Stimulated activated CD8-positive, alpha-beta memory T cell treated with anti-CD3 and anti-CD28 coated beads, Interleukin-7, amount 100 ng/mL, for 24 hours (primary cell): ENCODE measurements around the gene THSD8.
"Not testable (repeated sequence)": the region's sequence is repeated elsewhere in the genome, so short reads cannot be mapped to it uniquely, and the experiment has no call there.

Experiments used
- DNase-seq: peaks from one replicate; pipeline ENCODE4 v3.0.0-alpha.2; 2020; ENCODE audit warnings: low read depth

THSD8 gene

GRCh38 chr19:12825254-12826131 lies 23.6 kb downstream of the THSD8 start:
- no peak for DNase-seq

DNA sequence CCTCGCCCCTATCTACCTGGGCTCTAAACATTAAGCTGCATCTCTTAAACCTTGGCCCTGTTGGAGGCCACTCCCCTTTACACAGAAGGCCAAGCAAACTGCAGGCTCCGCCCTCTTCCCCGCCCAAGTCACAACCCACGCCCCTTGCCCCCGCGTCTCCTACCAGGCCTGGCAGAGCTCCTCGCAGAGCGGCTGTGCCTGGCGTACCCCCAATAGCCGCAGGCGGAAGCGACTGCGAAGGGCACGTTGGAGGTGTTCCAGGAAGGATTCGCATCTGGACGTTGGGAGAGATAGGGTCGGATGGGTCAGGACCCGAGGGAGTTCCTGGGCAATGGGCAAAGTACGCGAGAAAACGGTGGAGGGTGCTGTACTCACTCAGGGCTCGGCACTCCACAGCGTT lies 26.6 kb downstream of the THSD8 start:
- DNase-seq: no peak

GRCh38 chr19:12833418-12833737 lies 31.5 kb downstream of the THSD8 start:
- no peak for DNase-seq

DNA sequence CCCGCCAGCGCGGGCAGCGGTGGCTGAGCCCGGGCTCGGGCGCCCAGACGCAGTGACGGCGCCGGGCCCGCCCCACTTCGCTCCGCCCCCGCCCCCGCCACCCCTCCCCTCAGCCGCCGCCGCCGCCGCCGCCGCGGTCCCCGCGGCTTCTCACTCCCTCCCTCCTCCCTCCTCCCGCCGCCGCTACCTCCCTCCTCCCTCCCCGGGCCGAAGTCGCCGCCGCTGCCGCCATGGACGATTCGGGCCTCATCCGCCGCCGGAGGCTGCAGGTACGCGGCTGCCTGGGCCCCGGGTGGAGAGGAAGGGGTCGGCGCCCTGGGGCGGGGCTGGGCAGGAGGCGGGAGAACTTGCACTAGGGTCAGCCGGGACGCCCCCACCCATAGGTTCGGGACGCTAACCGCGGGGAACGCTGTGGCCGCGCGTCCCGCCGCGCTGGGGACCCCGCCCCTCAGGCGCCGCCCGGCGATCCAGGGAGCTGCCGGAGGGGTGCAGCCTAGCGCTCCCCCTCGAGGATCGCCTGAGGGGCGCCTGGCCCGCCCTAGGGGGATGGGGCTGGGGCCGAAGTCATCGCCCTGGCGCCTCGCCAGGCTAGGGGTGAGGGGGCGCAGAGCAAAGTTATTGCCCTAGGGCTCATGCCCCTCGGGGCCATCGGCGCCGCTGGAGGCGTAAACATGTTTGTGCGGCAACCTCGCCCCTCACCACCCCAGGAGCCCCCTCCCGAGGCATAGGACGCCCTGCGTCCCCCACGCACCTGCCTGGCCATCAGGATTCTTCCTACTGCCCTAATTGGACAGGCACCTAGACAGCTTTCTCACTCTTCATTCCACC lies 32.1 kb downstream of the THSD8 start:
- DNase-seq: no peak

DNA sequence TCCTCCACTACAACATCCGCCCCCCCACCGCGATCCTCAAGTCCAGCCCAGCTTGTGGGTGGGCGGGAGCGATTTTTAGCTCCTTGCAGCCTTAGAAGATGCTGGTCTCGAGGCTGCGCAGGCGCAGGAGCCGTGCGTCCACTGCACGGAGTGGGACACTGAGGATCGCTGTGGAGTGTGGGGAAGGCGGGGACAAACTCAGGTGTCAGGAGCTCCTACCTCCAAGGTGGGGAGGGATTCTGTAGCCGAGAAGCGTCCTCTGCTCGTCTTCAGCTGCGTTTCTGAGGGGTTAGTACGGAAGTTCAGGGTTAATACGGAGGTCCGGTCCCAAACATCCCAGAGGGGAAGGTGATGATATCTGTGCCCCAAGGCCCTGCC lies 32.7 kb downstream of the THSD8 start, which contains the start of gene RTBDN:
Gene RTBDN, minus strand, starts transcription at position 14 of the 378 bp plus-strand sequence. CDS start 4,600 bp downstream, outside the sequence.
- DNase-seq: no peak

GRCh38 chr19:12834976-12835757 lies 33.3 kb downstream of the THSD8 start:
- DNase-seq: no peak

DNA sequence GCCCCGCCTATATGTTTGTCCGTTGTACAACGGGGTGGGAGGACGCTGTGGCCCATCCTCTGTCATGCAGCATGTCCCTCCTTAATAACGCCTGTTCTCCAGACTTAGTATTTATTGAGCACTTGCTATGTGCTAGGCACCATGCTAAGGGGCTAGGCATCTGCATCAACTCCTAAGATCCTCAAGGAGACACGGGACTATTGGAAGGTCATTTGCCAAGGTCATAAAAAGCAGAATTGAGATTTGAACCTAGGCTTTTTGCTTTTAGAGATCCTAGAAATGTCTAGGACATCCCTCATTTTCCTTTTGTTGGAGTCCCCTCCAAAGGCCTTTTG lies 34.6 kb downstream of the THSD8 start:
- DNase-seq: no peak

GRCh38 chr19:12837225-12837624 lies 35.4 kb downstream of the THSD8 start:
- DNase-seq: no peak

- DNase-seq: no peak
These were observed 36.5 kb downstream of the THSD8 start, which contains the start of gene MAST1 for GRCh38 chr19:12838182-12838885. Gene MAST1, plus strand, starts transcription at chr19:12838515. Its CDS starts 58 bp downstream, at chr19:12838573.

GRCh38 chr19:12838886-12839756 lies 37.3 kb downstream of the THSD8 start:
- DNase-seq: no peak

DNA sequence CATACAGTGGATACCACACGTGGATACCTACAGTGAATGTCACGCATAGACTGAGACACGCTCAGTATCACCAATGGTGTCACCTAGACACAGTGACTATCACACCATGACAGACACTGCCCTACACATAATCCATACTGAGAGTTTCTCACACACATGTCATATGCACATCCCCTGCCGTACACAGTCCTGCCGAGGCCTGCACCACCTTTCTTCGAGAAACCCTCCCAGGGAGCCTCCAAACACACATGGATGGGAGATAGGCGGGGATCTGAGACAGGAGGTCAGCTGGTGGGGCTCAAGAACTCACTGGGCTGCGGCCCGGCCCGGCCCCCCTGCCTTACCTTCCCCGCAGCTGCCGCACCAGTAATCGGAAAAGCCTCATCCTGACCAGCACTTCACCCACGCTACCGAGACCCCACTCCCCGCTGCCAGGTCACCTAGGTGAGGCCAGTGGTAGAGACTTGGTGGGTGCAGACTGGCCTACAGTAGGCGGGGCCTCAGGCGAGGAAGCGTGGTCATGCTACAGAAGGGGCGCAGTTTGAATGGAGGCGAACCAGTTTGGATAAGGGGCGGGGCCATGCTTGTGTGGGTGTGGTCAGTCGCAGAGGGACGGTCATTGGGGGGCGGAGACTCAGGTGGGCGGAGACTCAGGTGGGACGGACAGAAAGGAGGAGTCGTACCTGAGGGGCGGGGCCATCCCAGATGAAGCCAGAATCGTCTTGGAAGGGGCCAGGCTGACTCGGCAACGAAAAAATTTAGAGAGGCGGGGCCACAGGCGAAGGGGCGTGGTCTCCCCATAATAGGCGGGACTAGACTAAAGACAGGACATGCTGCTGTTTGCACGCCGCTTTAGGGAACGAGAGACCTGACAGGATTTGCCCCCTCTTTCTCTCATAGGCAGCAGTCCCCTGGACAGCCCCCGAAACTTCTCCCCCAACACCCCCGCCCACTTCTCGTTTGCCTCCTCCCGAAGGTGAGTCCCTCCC lies 38.5 kb downstream of the THSD8 start:
- DNase-seq: no peak

DNA sequence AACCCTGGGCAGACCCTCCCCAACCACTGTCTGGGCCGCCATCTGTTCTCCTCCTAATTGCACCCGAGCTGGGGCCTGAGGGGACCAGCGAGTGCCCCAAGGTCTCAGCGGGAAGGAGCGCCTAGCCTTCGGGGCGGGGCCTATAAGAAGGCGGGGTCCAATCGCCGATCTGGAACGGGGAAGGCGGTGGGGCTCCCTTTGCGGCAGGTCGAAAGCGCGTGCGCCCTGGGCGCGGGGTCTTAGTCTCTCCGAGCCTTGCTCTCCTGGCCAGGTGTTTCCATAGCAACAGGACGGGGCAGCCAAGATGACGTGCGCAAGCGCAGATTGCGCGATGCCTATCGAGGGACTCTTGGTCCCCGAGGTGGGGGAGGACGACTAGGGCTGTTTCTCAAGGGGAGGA lies 39.2 kb downstream of the THSD8 start:
- DNase-seq: no peak

DNA sequence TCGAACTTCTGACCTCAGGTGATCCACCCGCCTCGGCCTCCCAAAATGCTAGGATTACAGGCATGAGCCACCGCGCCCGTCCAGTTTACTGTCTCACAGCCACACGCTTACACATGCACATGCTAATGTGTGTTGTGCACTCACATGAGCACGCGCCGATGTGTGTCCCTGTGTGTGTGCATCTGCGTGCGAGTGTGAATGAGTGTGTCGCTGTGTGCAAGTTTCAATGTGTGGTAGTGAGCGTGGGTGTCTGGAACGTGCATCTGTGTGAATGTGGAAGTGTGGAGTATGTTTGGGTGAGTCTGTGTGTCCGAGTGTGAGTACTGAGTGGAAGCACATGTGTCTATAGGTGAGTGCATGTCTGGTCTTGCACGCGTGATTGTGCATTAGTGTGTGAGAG lies 40.6 kb downstream of the THSD8 start:
- DNase-seq: no peak

DNA sequence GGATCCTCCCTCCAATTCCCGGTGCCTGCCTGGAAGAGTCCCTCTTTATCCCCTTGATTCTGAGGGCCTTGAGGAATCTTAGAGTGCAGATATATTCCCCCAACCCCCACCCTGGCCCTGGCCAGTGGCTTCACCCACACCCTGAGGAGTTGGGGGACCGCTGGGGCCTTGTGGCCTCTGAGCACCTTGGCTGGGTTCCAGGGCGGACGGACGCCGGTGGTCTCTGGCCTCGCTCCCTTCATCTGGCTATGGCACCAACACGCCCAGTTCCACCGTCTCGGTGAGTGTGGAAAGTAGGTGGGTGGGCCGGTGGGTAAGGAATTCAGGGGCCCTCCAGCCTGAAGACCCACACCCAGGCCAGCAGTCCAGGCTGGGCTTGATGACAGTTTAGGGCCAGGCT lies 41.5 kb downstream of the THSD8 start:
- DNase-seq: no peak

DNA sequence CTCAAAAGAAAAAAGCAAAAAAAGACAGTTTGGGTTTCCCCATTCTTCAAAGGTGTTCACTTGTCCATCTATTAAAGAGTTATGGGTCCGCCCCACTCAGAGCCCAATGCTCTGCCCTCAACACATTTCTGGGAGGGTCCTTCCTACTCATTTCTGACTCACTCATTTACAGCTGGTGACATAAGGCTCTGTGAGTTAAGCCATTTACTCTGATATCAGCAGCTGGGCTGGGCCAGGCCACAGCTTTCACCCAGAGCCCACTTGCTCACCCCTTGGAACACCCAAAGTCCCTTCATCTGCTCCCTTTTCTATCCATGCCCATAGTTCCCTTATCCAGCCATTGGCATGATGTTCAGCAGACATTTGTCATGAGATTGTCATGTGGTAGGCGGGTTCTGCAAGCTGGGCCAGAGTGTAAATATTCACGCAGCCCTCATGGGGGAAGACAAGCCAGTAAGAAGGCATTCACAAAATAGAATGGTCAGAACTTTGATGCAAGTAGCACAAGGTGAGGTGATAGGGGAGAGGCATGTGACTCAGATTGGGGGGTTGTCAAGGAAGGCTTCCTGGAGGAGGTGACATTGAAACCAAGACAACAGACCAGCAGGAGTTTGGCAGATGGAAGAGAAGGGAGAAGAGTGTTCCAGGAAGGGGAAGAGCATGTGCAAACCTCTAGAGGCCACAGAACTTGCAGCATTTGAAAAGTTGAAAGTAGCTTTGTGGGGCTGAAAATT lies 42.3 kb downstream of the THSD8 start:
- no peak for DNase-seq

GRCh38 chr19:12846613-12847012 lies 44.7 kb downstream of the THSD8 start:
- DNase-seq: not testable (repeated sequence)

GRCh38 chr19:12847159-12848139 lies 45.6 kb downstream of the THSD8 start:
- DNase-seq: peak; percentile 75
